ENCODE results near the gene FRMPD4. TPM values are rescaled to one million over a fixed set of nuclear protein-coding genes. Genes with fewer than 3 reads are reported as not detected.
"Not testable (repeated sequence)": the region's sequence is repeated elsewhere in the genome, so short reads cannot be mapped to it uniquely, and the experiment has no call there.

FRMPD4 gene
- total RNA-seq, 1 donor from 2014 or later, result 0.54 TPM

DNA sequence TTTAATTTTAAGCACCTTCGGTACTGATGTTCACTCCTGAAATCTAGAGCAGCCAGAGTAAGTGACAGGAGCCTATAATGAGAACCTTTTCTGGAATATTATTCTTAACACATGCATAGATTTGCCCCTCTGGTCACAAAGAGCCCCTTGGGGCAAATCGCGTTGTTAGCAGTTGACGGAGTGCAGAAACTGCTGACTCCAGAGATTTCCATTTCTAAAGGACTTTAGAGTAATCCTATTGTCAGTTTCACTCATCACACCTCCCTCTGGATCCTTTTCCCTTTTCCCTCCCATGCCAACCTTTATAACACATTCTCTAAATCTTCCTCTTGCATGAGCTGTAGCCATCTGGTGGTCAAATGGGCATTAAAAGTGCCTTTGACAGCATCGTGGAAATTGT is 388.0 kb downstream of the FRMPD4 start:
- no peak overlapping the region for H3K4me3 Mint-ChIP-seq (ENCODE audit: unreplicated experiment)
- H3K4me1 ChIP-seq (ENCODE audit: insufficient read depth, low read length), result no peaks in the 10 kb centered on the region
- no peaks in the 10 kb centered on the region for H4K20me1 ChIP-seq (ENCODE audit: insufficient read depth, low read length)
- H3K79me2 ChIP-seq (ENCODE audit: insufficient read depth, low read length), result no peaks in the 10 kb centered on the region
- H3K36me3 Mint-ChIP-seq (ENCODE audit: low read depth, unreplicated experiment), result no peaks in the 10 kb centered on the region
- no peak overlapping the region for H3K9ac ChIP-seq (ENCODE audit: low read length)
- TF ChIP-seq CTCF (IDR thresholded peaks at IDR 0.05; ENCODE audit: insufficient read depth, low read depth, low read length), result no peak
- TF ChIP-seq EZH2 (IDR thresholded peaks at IDR 0.05; ENCODE audit: insufficient read depth, low read length), result no peak
- no peaks in the 10 kb centered on the region for H3K36me3 ChIP-seq (ENCODE audit: insufficient read depth, low read length)
- FAIRE-seq, result no peak
- no peak overlapping the region for H3K27ac ChIP-seq (ENCODE audit: low read depth, low read length)
- H3K4me3 ChIP-seq (ENCODE audit: insufficient read depth, low read depth, low read length), result no peak overlapping the region
- no peaks in the 10 kb centered on the region for H3K9me3 ChIP-seq (ENCODE audit: insufficient read depth, low read depth, low read length)
- H3K27me3 Mint-ChIP-seq (ENCODE audit: low read depth, unreplicated experiment), result no peaks in the 10 kb centered on the region
- H3K27me3 ChIP-seq (ENCODE audit: insufficient read depth, low read length), result no peaks in the 10 kb centered on the region
- no peak overlapping the region for H3K27ac Mint-ChIP-seq (ENCODE audit: unreplicated experiment)
- no peaks in the 10 kb centered on the region for H3K9me3 Mint-ChIP-seq (ENCODE audit: unreplicated experiment)
- no peak for DNase-seq (ENCODE audit: low read depth)
- H2AFZ ChIP-seq (ENCODE audit: low read depth, low read length), result no peak overlapping the region
- no peaks in the 10 kb centered on the region for H3K4me1 Mint-ChIP-seq (ENCODE audit: low read depth, unreplicated experiment)
- no peak overlapping the region for H3K4me2 ChIP-seq (ENCODE audit: low read length)

- H2AFZ ChIP-seq (ENCODE audit: low read depth, low read length); H3K9ac ChIP-seq (ENCODE audit: low read length); H3K27ac ChIP-seq (ENCODE audit: low read depth, low read length); H4K20me1 ChIP-seq (ENCODE audit: insufficient read depth, low read length); DNase-seq (ENCODE audit: low read depth); H3K27ac Mint-ChIP-seq (ENCODE audit: unreplicated experiment); H3K9me3 Mint-ChIP-seq (ENCODE audit: unreplicated experiment); H3K27me3 ChIP-seq (ENCODE audit: insufficient read depth, low read length); H3K4me3 Mint-ChIP-seq (ENCODE audit: unreplicated experiment); H3K79me2 ChIP-seq (ENCODE audit: insufficient read depth, low read length); FAIRE-seq; H3K4me2 ChIP-seq (ENCODE audit: low read length); H3K4me1 Mint-ChIP-seq (ENCODE audit: low read depth, unreplicated experiment); H3K36me3 ChIP-seq (ENCODE audit: insufficient read depth, low read length); H3K4me1 ChIP-seq (ENCODE audit: insufficient read depth, low read length); H3K27me3 Mint-ChIP-seq (ENCODE audit: low read depth, unreplicated experiment); H3K4me3 ChIP-seq (ENCODE audit: insufficient read depth, low read depth, low read length); H3K36me3 Mint-ChIP-seq (ENCODE audit: low read depth, unreplicated experiment); H3K9me3 ChIP-seq (ENCODE audit: insufficient read depth, low read depth, low read length): not testable (repeated sequence)
Measured at GRCh38 chrX:12538096-12538495, 399.8 kb downstream of the FRMPD4 start.

GRCh38 chrX:12542251-12542650 is 404.0 kb downstream of the FRMPD4 start:
- not testable (repeated sequence) for FAIRE-seq; H3K36me3 Mint-ChIP-seq (ENCODE audit: low read depth, unreplicated experiment); H3K9me3 ChIP-seq (ENCODE audit: insufficient read depth, low read depth, low read length); H2AFZ ChIP-seq (ENCODE audit: low read depth, low read length); H3K4me3 Mint-ChIP-seq (ENCODE audit: unreplicated experiment); H3K9ac ChIP-seq (ENCODE audit: low read length); H3K4me2 ChIP-seq (ENCODE audit: low read length); H3K4me1 Mint-ChIP-seq (ENCODE audit: low read depth, unreplicated experiment); H3K27ac ChIP-seq (ENCODE audit: low read depth, low read length); DNase-seq (ENCODE audit: low read depth); H3K9me3 Mint-ChIP-seq (ENCODE audit: unreplicated experiment); H3K27ac Mint-ChIP-seq (ENCODE audit: unreplicated experiment); H3K36me3 ChIP-seq (ENCODE audit: insufficient read depth, low read length); H3K27me3 ChIP-seq (ENCODE audit: insufficient read depth, low read length); H3K79me2 ChIP-seq (ENCODE audit: insufficient read depth, low read length); H4K20me1 ChIP-seq (ENCODE audit: insufficient read depth, low read length); H3K4me1 ChIP-seq (ENCODE audit: insufficient read depth, low read length); H3K27me3 Mint-ChIP-seq (ENCODE audit: low read depth, unreplicated experiment); H3K4me3 ChIP-seq (ENCODE audit: insufficient read depth, low read depth, low read length)

DNA sequence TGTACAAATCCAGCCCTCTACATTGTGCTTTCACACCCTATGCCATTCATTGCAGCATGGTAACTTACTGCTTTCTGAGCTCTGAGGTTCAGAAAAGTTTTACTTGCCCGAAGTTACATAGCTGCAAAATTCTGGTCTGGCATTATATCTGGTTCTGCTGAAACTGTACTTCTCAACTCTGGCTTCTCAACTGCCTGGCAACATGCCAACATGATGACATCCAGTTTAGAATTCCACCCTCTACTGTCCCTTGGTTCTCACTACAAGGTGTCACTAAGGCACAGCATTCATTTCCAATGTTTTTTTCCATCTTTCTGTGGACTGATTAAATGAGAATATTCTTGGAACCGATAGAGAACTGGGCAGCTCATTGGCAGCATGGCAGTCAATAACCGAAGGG is 410.1 kb downstream of the FRMPD4 start:
- Histone ChIP-seq H3K9ac (ENCODE audit: low read length) (no peak overlapping the region), H4K20me1 (ENCODE audit: insufficient read depth, low read length) (no peaks in the 10 kb centered on the region), H3K27me3 (ENCODE audit: insufficient read depth, low read length) (no peaks in the 10 kb centered on the region), H3K9me3 (ENCODE audit: insufficient read depth, low read depth, low read length) (no peaks in the 10 kb centered on the region), H3K4me1 (ENCODE audit: insufficient read depth, low read length) (no peaks in the 10 kb centered on the region), H3K27ac (ENCODE audit: low read depth, low read length) (no peak overlapping the region), H3K36me3 (ENCODE audit: insufficient read depth, low read length) (no peaks in the 10 kb centered on the region), H2AFZ (ENCODE audit: low read depth, low read length) (no peak overlapping the region), H3K79me2 (ENCODE audit: insufficient read depth, low read length) (no peaks in the 10 kb centered on the region), H3K4me3 (ENCODE audit: insufficient read depth, low read depth, low read length) (no peak overlapping the region), H3K4me2 (ENCODE audit: low read length) (no peak overlapping the region)
- no peaks in the 10 kb centered on the region for H3K27me3 Mint-ChIP-seq (ENCODE audit: low read depth, unreplicated experiment)
- DNase-seq (ENCODE audit: low read depth) (no peak), FAIRE-seq (peak; percentile 45)
- no peaks in the 10 kb centered on the region for H3K4me1 Mint-ChIP-seq (ENCODE audit: low read depth, unreplicated experiment)
- no peaks in the 10 kb centered on the region for H3K9me3 Mint-ChIP-seq (ENCODE audit: unreplicated experiment)
- no peak overlapping the region for H3K27ac Mint-ChIP-seq (ENCODE audit: unreplicated experiment)
- no peak for TF ChIP-seq EZH2 (IDR thresholded peaks at IDR 0.05; ENCODE audit: insufficient read depth, low read length)
- no peak for TF ChIP-seq CTCF (IDR thresholded peaks at IDR 0.05; ENCODE audit: insufficient read depth, low read depth, low read length)
- H3K36me3 Mint-ChIP-seq (ENCODE audit: low read depth, unreplicated experiment), result no peaks in the 10 kb centered on the region
- no peak overlapping the region for H3K4me3 Mint-ChIP-seq (ENCODE audit: unreplicated experiment)

Measured in astrocyte (in vitro differentiated cells and primary cell).